ENCODE results near the gene RAMP1.

RAMP1 gene

DNA sequence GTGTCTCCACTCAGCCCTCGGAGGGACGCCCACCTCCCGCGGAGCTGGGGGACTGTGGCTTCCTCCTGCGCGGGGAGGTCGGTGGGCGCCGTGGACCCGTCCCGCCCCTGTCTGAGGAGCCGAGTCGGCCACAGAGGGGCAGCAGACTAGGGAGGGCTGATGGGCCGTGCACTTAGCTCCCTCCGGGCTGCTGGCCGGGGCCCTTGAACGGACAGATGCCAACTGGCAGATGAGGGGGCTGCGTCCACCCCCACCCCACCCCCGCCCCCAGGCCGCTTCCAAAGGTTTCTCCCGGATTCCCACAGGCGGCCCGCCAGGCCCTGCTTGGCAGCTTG, 96.9 kb downstream of the RAMP1 start:
- Histone ChIP-seq H2AFZ (ENCODE audit: low read depth, low read length, severe bottlenecking) (no peak overlapping the region), H3K79me2 (ENCODE audit: insufficient read depth, low read length) (no peaks in the 10 kb centered on the region), H3K9me2 (replicated peaks; ENCODE audit: insufficient read depth, low read length) (no peaks in the 10 kb centered on the region), H4K20me1 (ENCODE audit: low read depth, low read length) (no peaks in the 10 kb centered on the region), H3K27me3 (ENCODE audit: low read length) (no peaks in the 10 kb centered on the region), H3K9me3 (ENCODE audit: insufficient read depth, low read length) (no peaks in the 10 kb centered on the region), H3K4me2 (ENCODE audit: low read depth, low read length, poor library complexity, severe bottlenecking) (no peak overlapping the region), H3K36me3 (ENCODE audit: low read length) (no peaks in the 10 kb centered on the region), H3K9ac (ENCODE audit: low read length) (no peak overlapping the region), H3K27ac (ENCODE audit: low read depth, low read length) (no peak overlapping the region), H3K4me3 (ENCODE audit: insufficient read depth, low read length, poor library complexity, severe bottlenecking) (no peak overlapping the region), H3F3A (ENCODE audit: insufficient read depth) (no peaks in the 10 kb centered on the region)
- TF ChIP-seq, protein P1, sequence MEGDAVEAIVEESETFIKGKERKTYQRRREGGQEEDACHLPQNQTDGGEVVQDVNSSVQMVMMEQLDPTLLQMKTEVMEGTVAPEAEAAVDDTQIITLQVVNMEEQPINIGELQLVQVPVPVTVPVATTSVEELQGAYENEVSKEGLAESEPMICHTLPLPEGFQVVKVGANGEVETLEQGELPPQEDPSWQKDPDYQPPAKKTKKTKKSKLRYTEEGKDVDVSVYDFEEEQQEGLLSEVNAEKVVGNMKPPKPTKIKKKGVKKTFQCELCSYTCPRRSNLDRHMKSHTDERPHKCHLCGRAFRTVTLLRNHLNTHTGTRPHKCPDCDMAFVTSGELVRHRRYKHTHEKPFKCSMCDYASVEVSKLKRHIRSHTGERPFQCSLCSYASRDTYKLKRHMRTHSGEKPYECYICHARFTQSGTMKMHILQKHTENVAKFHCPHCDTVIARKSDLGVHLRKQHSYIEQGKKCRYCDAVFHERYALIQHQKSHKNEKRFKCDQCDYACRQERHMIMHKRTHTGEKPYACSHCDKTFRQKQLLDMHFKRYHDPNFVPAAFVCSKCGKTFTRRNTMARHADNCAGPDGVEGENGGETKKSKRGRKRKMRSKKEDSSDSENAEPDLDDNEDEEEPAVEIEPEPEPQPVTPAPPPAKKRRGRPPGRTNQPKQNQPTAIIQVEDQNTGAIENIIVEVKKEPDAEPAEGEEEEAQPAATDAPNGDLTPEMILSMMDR (IDR thresholded peaks at IDR 0.05; ENCODE audit: insufficient read depth, low read length, poor library complexity, severe bottlenecking), result no peak
- TF ChIP-seq EZH2phosphoT487 (conservative IDR thresholded peaks at IDR 0.05; ENCODE audit: low read length), result no peak

DNA sequence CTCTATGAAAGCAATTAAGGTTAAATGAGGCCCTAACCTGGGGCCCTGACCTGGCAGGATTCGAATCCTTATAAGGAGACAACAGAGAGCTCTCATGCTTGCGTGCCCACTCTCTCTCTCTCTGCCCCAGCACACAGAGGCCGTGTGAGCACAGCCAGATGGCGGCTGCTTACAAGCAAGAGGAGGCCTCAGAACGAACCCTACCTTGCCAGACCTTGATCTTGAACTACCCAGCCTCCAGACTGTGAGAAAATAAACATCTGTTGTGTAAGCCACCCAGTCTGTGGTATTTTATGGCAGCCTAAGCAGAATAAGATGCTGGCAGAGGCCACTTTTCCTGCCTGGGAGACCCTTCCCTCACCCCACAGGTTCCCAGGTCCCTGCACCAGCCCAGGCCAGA, 102.2 kb downstream of the RAMP1 start:
- TF ChIP-seq, protein P1 (IDR thresholded peaks at IDR 0.05; ENCODE audit: insufficient read depth, low read length, poor library complexity, severe bottlenecking), result no peak
- TF ChIP-seq EZH2phosphoT487 (conservative IDR thresholded peaks at IDR 0.05; ENCODE audit: low read length), result no peak

More for the DNA sequence above, 102.2 kb downstream of the RAMP1 start:
- no peak overlapping the region for H3K4me3 ChIP-seq (ENCODE audit: insufficient read depth, low read length, poor library complexity, severe bottlenecking)
- no peaks in the 10 kb centered on the region for H3K27me3 ChIP-seq (ENCODE audit: low read length)
- no peaks in the 10 kb centered on the region for H3K36me3 ChIP-seq (ENCODE audit: low read length)
- no peak overlapping the region for H3K27ac ChIP-seq (ENCODE audit: low read depth, low read length)
- no peaks in the 10 kb centered on the region for H4K20me1 ChIP-seq (ENCODE audit: low read depth, low read length)
- no peak overlapping the region for H3K4me2 ChIP-seq (ENCODE audit: low read depth, low read length, poor library complexity, severe bottlenecking)
- no peaks in the 10 kb centered on the region for H3K79me2 ChIP-seq (ENCODE audit: insufficient read depth, low read length)
- H3F3A ChIP-seq (ENCODE audit: insufficient read depth), result no peaks in the 10 kb centered on the region
- H3K9ac ChIP-seq (ENCODE audit: low read length), result no peak overlapping the region
- H3K9me2 ChIP-seq (replicated peaks; ENCODE audit: insufficient read depth, low read length), result no peaks in the 10 kb centered on the region
- peaks cover 15% of the 10 kb centered on the region; the same call in 1 of the 2 replicates for H3K9me3 ChIP-seq (ENCODE audit: insufficient read depth, low read length)
- no peak overlapping the region for H2AFZ ChIP-seq (ENCODE audit: low read depth, low read length, severe bottlenecking)

Measured in SU-DHL-6 (cell line).